ENCODE results near the gene TMEM273.

DNA sequence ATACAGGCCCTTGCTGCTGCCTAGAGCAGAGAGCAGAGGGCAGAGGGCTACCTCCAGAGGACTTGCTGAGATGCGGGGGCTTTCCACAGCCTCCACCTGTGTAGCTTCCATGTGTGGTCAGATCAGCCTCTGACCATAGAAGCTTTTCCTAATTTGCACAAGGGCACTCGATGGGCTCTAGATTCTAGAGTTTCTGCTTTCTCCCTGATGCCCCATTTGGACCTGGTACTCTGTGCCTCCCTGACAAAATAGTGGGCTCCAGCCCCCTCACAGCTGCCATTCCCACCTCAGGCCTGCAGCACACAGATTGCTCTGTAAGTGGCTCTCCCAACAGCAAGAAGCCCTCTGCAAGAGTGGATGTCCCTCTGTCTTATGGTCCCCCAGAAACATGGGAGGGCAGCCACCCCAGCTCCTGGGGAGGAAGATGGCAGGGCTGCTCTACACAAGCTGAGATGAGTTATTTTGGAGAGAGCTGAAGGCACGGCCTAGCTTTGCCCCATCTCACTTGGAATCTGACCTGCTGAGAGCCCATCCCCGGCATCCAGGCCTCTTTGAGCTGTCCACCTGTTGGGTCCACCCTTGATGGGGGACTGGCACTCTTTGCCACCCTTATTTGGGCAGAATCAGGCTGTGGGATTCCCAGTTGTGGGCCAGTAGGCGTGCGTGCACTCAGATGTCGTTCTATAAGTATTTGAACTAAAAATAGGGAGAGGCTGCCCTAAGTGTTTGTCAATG, 16.7 kb downstream of the TMEM273 start:
- no peak for TF ChIP-seq POLR2A (IDR thresholded peaks at IDR 0.05)
- TF ChIP-seq, protein P1, sequence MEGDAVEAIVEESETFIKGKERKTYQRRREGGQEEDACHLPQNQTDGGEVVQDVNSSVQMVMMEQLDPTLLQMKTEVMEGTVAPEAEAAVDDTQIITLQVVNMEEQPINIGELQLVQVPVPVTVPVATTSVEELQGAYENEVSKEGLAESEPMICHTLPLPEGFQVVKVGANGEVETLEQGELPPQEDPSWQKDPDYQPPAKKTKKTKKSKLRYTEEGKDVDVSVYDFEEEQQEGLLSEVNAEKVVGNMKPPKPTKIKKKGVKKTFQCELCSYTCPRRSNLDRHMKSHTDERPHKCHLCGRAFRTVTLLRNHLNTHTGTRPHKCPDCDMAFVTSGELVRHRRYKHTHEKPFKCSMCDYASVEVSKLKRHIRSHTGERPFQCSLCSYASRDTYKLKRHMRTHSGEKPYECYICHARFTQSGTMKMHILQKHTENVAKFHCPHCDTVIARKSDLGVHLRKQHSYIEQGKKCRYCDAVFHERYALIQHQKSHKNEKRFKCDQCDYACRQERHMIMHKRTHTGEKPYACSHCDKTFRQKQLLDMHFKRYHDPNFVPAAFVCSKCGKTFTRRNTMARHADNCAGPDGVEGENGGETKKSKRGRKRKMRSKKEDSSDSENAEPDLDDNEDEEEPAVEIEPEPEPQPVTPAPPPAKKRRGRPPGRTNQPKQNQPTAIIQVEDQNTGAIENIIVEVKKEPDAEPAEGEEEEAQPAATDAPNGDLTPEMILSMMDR (IDR thresholded peaks at IDR 0.05), result no peak
